HCT116 (cell line): ENCODE results near the gene RNASEL.

ENCODE experiments used
- CTCF ChIP-seq, 3 experiments: fragments of 200-600 bp in 1 of 3; sonication (generic) in 1 of 3; IDR thresholded peaks in 2 of 3; conservative IDR thresholded peaks in 1 of 3; 2 replicates each; pipeline ENCODE4 v1.5.1; 2012 to 2017; ENCODE audit warnings: low read depth in 2 of 3, low read length in 2 of 3, antibody characterized with exemption in 1 of 3, borderline replicate concordance in 1 of 3, control low read depth in 1 of 3, mild to moderate bottlenecking in 1 of 3, mixed read lengths in 1 of 3, mixed run types in 1 of 3, moderate library complexity in 1 of 3; ENCODE audit not compliant: insufficient read depth in 1 of 3
- EZH2phosphoT487 ChIP-seq: fragments of 200-600 bp; IDR thresholded peaks from 2 replicates; pipeline ENCODE4 v1.6.1; 2018; ENCODE audit warnings: antibody characterized with exemption, borderline replicate concordance
- POLR2A ChIP-seq: IDR thresholded peaks from 2 replicates; pipeline ENCODE4 v1.7.0; 2011; ENCODE audit warnings: borderline replicate concordance; ENCODE audit not compliant: insufficient read depth, insufficient read length; ENCODE audit errors: extremely low read depth
- ZBTB33 ChIP-seq: IDR thresholded peaks from 2 replicates; pipeline ENCODE4 v1.6.1; 2011; ENCODE audit warnings: mild to moderate bottlenecking, low read length, moderate library complexity; ENCODE audit not compliant: insufficient replicate concordance; ENCODE audit errors: extremely low read depth

DNA sequence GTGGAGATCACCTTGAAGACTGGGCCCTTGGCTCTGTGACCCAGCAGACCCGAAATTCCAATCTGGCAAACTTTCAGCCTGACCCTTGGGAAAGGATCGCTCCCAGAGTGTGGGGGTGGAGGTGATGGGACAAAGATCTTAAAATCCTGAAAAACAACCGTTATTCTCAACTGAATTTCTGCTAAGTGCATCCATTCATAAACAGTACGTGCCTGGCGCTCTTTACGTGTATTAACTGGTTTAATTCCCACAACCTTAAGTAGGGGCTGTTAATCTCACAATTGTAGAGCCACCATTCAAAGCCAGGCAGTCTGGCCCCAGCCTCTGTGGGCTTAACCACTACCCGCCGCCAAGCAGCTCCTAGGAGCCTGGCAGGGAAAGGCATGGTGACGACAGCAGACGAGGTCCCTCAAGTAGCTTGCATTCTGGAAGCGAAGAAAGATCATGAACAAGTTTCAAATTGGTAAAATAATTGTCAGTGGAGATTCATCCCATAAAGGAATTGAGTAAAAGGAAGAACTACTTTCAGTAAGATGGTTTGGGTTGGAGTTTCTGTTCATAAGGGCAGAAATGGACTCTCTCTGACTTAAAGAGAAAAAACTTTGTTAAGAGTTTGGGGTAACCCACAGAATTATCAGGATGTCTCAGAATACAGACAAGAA is 26.5 kb upstream of the RNASEL start:
- TF ChIP-seq POLR2A (no peak), CTCF (IDR thresholded peaks at IDR 0.05 in 2 of 3, conservative IDR thresholded peaks at IDR 0.05 in 1 of 3; ENCODE audit: borderline replicate concordance in 1 of 3, insufficient read depth in 1 of 3, low read depth in 2 of 3, low read length in 2 of 3) (no peak), EZH2phosphoT487 (no peak), ZBTB33 (no peak)
